Right lobe of liver (tissue), 6 donors: ENCODE data around the gene PMEL. TPM values are rescaled to one million over a fixed set of nuclear protein-coding genes. Genes with fewer than 3 reads are reported as not detected.

Experiments used
- ATAC-seq, 4 donors: fragments of 200-7000 bp; cut with Tn5 transposase; one replicate each; pipeline ENCODE4 v1.9.1; 2020; ENCODE audit warnings: mild to moderate bottlenecking in 4 of 4, moderate library complexity in 4 of 4
- DNase-seq, 3 donors: peaks; one replicate each; pipeline ENCODE4 v3.0.0-alpha.2; 2020
- H3K27ac ChIP-seq, 3 donors: fragments of 200-600 bp; one replicate each; pipeline ENCODE4 v1.8.0; 2022
- H3K27me3 ChIP-seq, 2 donors: fragments of 200-600 bp; one replicate each; pipeline ENCODE4 v1.8.0; 2022
- H3K36me3 ChIP-seq, 4 donors: fragments of 200-600 bp; sonication (generic) in 1 of 4; one replicate each; pipeline versions ENCODE4 v1.5.1 to v1.8.0; 2017 to 2022; ENCODE audit warnings: control low read depth in 1 of 4
- H3K4me1 ChIP-seq, 4 donors: fragments of 200-600 bp; sonication (generic) in 1 of 4; one replicate each; pipeline versions ENCODE4 v1.5.1 to v1.8.0; 2017 to 2022; ENCODE audit warnings: control low read depth in 1 of 4
- H3K4me3 ChIP-seq, 3 donors: fragments of 200-600 bp; one replicate each; pipeline ENCODE4 v1.8.0; 2022
- H3K9me3 ChIP-seq, 4 donors: fragments of 200-600 bp; sonication (generic) in 1 of 4; one replicate each; pipeline versions ENCODE4 v1.5.1 to v1.8.0; 2017 to 2022; ENCODE audit warnings: control low read depth in 1 of 4
- CTCF ChIP-seq, 4 donors: fragments of 200-600 bp in 3 of 4; fragments of 450-650 bp in 1 of 4; IDR thresholded peaks; one replicate each; pipeline versions ENCODE4 v1.5.1 to v1.8.0; 2016 to 2022; ENCODE audit warnings: antibody characterized with exemption in 4 of 4, mild to moderate bottlenecking in 2 of 4
- POLR2A ChIP-seq: fragments of 450-650 bp; IDR thresholded peaks from one replicate; pipeline ENCODE4 v1.6.1; 2017; ENCODE audit warnings: antibody characterized with exemption, mild to moderate bottlenecking
- WGBS: methylation state at CpG from one replicate; pipeline ENCODE4 v1.1.6; 2018; ENCODE audit warnings: low coverage, low lambda C conversion rate; ENCODE audit not compliant: insufficient coverage; ENCODE audit errors: missing lambda C conversion rate; 5-methylcytosine and 5-hydroxymethylcytosine counted together
- intact Hi-C, 2 donors: fragments of 100-400 bp; cut with DNase I; formaldehyde crosslinking; loops; one replicate each; pipeline versions ENCODE4 v1.11.2 to v1.14.1; 2022
- total RNA-seq, 6 experiments: library from RNA; depleted of rRNA in 2 of 6; stranded (reverse); fragments of >200 nt in 2 of 6; fragmentation: NEBNext Ultra II Directional in 3 of 6; extraction: Animal tissue kit (Norgen Biotek cat#: 25700) in 3 of 6; gene quantifications; one replicate each; pipeline versions ENCODE4 v1.1.0 to v1.2.4, GENCODE V29; 2016 to 2023
- donor health status: DM: no; HTN: yes; CAD: no.
- donor health status: DM: no; HTN: no; CAD: no.
- donor health status: DM: no; HTN: no; CAD: no.
- donor health status: DM: no; HTN: yes; CAD: no.
- donor health status: DM: no; HTN: yes; CAD: no.

Gene PMEL
- total RNA-seq, 6 experiments from 2014 or later, result 1.5 to 4.5 (median 2.7) TPM

- no peak overlapping the region for H3K4me3 ChIP-seq
- ATAC-seq, result no peak
- H3K27me3 ChIP-seq, result no peaks in the 10 kb centered on the region
- peaks cover 0 to 15% (median 9%) of the 10 kb centered on the region in 4 donors for H3K36me3 ChIP-seq
- intact Hi-C loops, result no loop called here
- peaks cover 0 to 18% (median 4%) of the 10 kb centered on the region in 4 donors for H3K4me1 ChIP-seq
- 63% methylated on average over 1 of the region's 1 CpG for WGBS
- no peak overlapping the region for H3K27ac ChIP-seq
- H3K9me3 ChIP-seq, result no peaks in the 10 kb centered on the region
- no peak for DNase-seq
- TF ChIP-seq CTCF (IDR thresholded peaks at IDR 0.05), result no peak
- no peak for TF ChIP-seq POLR2A
These were observed 59.8 kb downstream of the PMEL start for GRCh38 chr12:55906056-55906455.

Other genes starting within 250 kb of the PMEL start
- 100 to 1,000 TPM in 3 of 6 experiments, 10 to 100 TPM in 3; 81.8 to 175 (median 99.0) TPM for gene BLOC1S1, start 250.0 kb downstream of the PMEL start, total RNA-seq
- gene RDH5, start 245.6 kb downstream of the PMEL start, total RNA-seq, result 10 to 100 TPM; 26.3 to 52.5 (median 43.0) TPM
- gene CD63, start 237.0 kb downstream of the PMEL start, total RNA-seq, result 100 to 1,000 TPM; 213 to 556 (median 317) TPM
- gene GDF11, start 222.9 kb downstream of the PMEL start, total RNA-seq, result under 1 TPM; 0.25 to 0.95 (median 0.54) TPM
- gene SARNP, start 148.3 kb downstream of the PMEL start, total RNA-seq, result 10 to 100 TPM; 11.3 to 22.3 (median 17.0) TPM
- gene ORMDL2, start 148.0 kb downstream of the PMEL start, total RNA-seq, result 10 to 100 TPM; 20.2 to 35.4 (median 24.9) TPM
- gene DNAJC14, start 136.5 kb downstream of the PMEL start, total RNA-seq, result 10 to 100 TPM; 11.8 to 17.2 (median 13.1) TPM
- 1 to 10 TPM; 1.3 to 5.0 (median 1.9) TPM for gene MMP19, start 123.1 kb downstream of the PMEL start, total RNA-seq
- 10 to 100 TPM; 16.5 to 36.4 (median 20.9) TPM for gene PYM1, start 38.1 kb downstream of the PMEL start, total RNA-seq
- gene DGKA, start 34.9 kb downstream of the PMEL start, total RNA-seq, result 1 to 10 TPM; 2.7 to 7.6 (median 4.9) TPM
- 10 to 100 TPM in 3 of 6 experiments, 1 to 10 TPM in 3; 8.0 to 14.9 (median 10.6) TPM for gene CDK2, start 788 bp upstream of the PMEL start, total RNA-seq
- 10 to 100 TPM; 36.5 to 60.7 (median 51.6) TPM for gene RAB5B, start 8.0 kb upstream of the PMEL start, total RNA-seq
- 10 to 100 TPM; 31.5 to 63.7 (median 47.9) TPM for gene SUOX, start 31.2 kb upstream of the PMEL start, total RNA-seq
- gene IKZF4, start 55.0 kb upstream of the PMEL start, total RNA-seq, result 1 to 10 TPM in 5 of 6 experiments, under 1 TPM in 1; 0.99 to 2.6 (median 2.3) TPM
- gene RPS26, start 75.9 kb upstream of the PMEL start, total RNA-seq, result 100 to 1,000 TPM in 2 of 6 experiments, 10 to 100 TPM in 4; 17.2 to 600 (median 24.9) TPM
- 100 to 1,000 TPM in 1 of 6 experiments, 10 to 100 TPM in 5; 39.1 to 139 (median 66.9) TPM for gene ERBB3, start 114.1 kb upstream of the PMEL start, total RNA-seq
- 10 to 100 TPM; 29.7 to 82.4 (median 36.6) TPM for gene PA2G4, start 138.5 kb upstream of the PMEL start, total RNA-seq
- gene RPL41, start 150.6 kb upstream of the PMEL start, total RNA-seq, result 1,000 to 10,000 TPM in 4 of 6 experiments, 100 to 1,000 TPM in 2; 516 to 1,547 (median 1,257) TPM
- 1 to 10 TPM; 1.7 to 5.4 (median 3.2) TPM for gene ZC3H10, start 152.2 kb upstream of the PMEL start, total RNA-seq
- gene ESYT1, start 162.2 kb upstream of the PMEL start, total RNA-seq, result 100 to 1,000 TPM in 1 of 6 experiments, 10 to 100 TPM in 5; 56.5 to 117 (median 70.3) TPM
- 10 to 100 TPM in 5 of 6 experiments, 1 to 10 TPM in 1; 4.9 to 18.7 (median 12.6) TPM for gene MYL6B, start 186.5 kb upstream of the PMEL start, total RNA-seq
- 100 to 1,000 TPM; 409 to 644 (median 490) TPM for gene MYL6, start 192.3 kb upstream of the PMEL start, total RNA-seq
- gene SMARCC2, start 223.4 kb upstream of the PMEL start, total RNA-seq, result 10 to 100 TPM; 17.9 to 40.8 (median 25.7) TPM